HG02885 (cell line): ENCODE results near the gene TRIM26.
"Not testable (repeated sequence)": the region's sequence is repeated elsewhere in the genome, so short reads cannot be mapped to it uniquely, and the experiment has no call there.

Source experiments
- ATAC-seq: cut with Tn5 transposase; IDR thresholded peaks from one replicate; pipeline ENCODE4 v1.9.1; 2021; ENCODE audit warnings: mild to moderate bottlenecking; ENCODE audit not compliant: unreplicated experiment, poor library complexity

TRIM26 gene

DNA sequence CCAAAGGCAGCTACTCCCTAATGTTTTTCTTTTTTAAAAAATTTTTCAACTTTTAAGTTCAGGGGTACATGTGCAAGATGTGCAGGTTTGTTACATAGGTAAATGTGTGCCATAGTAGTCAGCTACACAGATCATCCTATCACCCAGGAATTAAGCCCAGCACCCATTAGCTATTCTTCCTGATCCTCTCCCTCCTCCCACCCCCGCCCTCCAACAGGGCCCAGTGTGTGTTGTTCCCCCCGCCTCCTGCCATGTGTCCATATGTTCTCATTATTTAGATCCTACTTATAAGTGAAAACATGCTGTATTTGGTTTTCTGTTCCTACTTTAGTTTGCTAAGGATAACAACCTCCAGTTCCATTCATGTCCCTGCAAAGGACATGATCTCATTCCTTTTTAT, 37.4 kb downstream of the TRIM26 start:
- no peak for ATAC-seq

GRCh38 chr6:30172681-30173080, 40.5 kb downstream of the TRIM26 start:
- ATAC-seq = no peak

DNA sequence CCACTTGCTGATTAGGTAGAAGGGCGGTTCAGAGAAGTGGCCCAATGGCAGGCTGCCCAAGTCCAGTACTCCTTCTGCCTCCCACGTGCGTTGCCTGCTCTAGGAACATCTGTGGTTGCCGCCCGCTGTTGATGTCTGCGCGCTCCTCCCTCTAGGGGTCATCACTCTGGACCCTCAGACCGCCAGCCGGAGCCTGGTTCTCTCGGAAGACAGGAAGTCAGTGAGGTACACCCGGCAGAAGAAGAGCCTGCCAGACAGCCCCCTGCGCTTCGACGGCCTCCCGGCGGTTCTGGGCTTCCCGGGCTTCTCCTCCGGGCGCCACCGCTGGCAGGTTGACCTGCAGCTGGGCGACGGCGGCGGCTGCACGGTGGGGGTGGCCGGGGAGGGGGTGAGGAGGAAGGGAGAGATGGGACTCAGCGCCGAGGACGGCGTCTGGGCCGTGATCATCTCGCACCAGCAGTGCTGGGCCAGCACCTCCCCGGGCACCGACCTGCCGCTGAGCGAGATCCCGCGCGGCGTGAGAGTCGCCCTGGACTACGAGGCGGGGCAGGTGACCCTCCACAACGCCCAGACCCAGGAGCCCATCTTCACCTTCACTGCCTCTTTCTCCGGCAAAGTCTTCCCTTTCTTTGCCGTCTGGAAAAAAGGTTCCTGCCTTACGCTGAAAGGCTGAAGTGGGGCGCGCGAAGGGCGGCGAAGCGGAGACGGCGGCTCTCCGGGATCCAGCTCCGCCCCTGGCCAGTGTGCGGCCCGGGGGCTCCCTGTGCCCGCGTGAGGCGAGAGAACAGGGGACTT, 41.3 kb downstream of the TRIM26 start:
- no peak for ATAC-seq

DNA sequence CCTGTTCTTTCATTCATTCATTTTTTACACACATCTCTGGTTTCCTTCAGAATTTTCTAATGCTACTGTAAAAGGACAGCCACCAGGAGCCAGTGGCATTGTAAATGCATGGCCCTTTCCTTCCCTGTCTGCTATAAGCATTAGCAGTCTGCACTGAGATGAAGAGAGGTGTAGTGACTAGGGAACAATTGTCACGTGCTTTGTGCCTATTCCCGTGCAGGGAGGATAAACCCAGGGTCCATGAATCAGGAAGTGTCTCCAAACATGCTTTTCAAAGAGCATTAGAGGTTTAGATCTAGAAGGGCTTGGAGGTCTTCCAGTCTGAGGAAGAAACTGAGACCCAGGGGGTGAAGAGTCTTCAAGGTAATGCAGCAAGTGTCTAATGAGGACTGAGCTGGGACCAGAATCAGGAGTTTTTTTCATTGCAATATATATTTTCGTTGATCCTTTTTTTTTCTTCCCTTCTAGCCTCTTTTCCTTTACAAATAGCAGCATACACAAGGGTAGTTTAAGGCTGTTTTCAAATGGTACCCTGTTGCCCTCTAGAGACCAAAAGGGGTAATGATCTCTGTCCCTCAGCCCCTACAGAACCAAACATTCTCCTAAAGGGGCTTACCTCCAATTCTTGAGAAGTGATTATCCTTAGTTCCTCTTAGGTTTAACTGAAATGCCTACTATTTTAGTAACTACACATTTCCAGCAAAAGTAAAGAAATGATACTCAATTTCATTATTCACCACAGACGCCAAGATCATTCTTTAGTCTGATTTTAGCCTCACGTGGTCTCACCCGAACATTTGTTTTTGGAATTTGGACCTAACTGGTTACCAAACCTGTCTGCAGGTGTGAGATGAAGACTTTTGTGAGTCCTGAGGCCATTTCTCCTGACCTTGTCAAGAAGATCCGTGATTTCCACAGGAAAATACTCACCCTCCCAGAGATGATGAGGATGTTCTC, 43.3 kb downstream of the TRIM26 start:
- ATAC-seq = no peak

DNA sequence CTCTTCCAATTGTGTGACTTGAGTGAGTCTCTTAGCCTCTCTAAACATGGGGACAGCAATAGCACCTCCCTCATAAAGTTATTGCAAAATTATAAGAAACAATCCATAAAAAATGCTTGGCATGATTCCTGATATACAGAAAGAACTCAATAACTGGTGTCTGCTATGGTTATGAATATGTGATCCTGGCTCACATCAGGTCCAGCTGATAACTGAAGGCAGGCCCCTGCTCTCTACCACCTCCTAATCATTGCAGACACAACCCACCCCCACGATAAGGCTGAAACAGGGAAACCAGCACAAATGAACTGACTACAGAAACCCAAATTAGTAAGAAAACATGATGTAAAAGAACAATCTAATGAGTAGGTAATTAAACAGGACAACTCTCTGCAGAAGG, 44.5 kb downstream of the TRIM26 start:
- no peak for ATAC-seq

DNA sequence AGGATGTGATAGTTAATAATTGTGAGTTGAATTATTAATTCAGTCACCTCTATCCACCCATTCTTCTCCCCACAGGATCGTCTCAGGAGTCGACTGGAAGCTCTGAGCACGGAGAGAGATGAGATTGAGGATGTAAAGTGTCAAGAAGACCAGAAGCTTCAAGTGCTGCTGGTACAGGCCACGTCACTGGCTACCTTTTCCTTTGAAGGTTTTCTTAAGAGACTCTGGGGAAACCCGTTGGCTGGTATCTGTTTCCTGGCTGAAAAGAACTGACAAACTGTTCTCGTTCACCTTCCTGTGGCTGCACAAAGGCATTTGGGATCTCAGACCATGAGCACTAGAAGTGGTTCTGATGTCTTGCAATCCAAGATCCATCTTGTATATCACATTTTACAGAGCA, 46.1 kb downstream of the TRIM26 start:
- ATAC-seq = no peak

DNA sequence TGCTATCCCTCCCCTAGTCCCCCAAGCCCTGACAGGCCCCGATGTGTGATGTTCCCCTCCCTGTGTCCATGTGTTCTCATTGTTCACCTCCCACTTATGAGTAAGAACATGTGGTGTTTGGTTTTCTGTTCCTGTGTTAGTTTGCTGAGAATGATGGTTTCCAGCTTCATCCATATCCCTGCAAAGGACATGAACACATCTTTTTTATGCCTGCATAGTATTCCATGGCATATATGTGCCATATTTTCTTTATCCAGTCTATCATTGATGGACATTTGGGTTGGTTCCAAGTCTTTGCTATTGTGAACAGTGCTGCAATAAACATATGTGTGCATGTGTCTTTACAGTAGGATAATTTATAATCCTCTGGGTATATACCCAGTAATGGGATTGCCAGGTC, 48.0 kb downstream of the TRIM26 start:
- not testable (repeated sequence) for ATAC-seq

DNA sequence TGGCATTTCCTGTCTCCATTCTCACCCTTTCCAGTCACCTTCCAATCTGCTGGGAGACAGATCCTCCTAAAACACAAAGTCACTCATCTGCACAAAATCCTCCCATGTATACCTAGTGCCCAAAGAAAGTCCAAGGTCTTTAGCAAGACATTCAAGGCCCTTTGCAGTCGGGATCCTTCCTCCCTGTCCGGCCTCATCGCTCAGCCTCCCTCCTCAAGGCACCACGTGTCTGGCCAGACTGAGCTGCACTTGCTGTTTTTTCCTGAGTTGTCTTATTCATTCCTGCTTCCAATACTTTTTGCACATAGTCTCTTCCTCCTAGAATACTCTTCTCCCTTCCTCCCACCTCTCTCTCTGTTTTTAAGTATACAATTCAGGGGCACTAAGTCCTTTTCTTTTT, 48.5 kb downstream of the TRIM26 start:
- ATAC-seq = no peak

DNA sequence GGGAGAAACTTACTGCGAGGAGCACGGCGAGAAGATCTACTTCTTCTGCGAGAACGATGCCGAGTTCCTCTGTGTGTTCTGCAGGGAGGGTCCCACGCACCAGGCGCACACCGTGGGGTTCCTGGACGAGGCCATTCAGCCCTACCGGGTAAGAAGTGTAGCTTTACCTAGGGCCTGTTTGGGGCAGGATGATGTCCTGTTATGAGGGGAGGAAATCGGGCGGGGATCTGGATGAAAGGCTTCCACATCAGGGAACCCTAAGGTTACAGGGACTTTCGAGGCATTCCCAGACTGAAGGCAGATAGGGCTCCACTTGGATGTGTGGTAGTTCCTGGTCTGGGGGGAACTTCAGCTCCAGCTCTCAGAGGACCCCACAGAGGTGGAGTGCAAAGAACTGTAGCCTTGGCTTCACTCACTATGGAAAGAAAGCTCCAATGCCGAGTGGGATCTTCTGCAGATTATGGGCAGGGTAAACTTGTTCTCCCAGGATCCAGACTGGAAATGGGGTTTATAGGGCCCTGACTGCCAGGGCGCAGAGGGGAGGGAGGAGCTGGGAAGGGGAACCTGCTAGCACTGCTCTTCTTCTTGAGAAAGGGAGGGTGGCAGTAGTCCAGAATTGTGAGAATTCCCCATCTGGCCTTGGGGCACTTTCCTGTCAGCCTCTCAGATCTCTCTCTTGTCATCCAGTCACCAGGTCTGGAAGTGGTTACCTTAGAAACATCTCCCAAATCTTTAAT, 49.1 kb downstream of the TRIM26 start:
- ATAC-seq = no peak

DNA sequence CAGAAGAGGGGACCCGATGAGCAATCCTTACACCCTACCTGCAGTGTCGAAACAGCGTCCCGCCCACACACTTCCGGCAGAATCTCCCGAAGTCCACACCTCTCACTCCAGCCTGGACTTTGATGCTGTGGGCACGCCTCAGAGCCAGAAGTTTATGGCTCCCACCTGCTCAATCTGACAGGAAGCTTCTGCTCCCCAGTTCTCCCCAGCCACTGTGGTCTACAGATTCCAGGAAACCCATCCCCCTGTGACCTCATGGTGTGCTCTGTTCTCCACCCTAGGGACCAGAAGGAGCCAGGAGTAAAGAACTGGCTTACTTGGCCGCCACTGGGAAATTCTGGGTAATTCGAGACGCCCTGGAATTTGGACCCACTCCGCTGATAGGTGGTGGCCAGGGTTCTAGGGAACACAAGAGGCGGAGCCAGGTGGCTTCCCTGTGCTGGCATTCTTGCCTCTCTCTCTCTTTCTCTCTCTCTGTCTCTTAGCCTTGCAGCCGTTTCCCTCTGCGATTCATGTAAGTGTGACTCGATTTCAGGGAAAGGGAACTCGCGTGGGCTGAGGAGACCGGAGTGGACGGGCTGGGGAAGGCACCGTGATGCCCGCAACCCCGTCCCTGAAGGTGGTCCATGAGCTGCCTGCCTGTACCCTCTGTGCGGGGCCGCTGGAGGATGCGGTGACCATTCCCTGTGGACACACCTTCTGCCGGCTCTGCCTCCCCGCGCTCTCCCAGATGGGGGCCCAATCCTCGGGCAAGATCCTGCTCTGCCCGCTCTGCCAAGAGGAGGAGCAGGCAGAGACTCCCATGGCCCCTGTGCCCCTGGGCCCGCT, 49.9 kb downstream of the TRIM26 start, which contains the start of gene TRIM15:
Gene TRIM15 (plus strand): TSS at position 457 of the 828 bp plus-strand sequence. CDS start 139 bp downstream, at position 596.
- no peak for ATAC-seq

DNA sequence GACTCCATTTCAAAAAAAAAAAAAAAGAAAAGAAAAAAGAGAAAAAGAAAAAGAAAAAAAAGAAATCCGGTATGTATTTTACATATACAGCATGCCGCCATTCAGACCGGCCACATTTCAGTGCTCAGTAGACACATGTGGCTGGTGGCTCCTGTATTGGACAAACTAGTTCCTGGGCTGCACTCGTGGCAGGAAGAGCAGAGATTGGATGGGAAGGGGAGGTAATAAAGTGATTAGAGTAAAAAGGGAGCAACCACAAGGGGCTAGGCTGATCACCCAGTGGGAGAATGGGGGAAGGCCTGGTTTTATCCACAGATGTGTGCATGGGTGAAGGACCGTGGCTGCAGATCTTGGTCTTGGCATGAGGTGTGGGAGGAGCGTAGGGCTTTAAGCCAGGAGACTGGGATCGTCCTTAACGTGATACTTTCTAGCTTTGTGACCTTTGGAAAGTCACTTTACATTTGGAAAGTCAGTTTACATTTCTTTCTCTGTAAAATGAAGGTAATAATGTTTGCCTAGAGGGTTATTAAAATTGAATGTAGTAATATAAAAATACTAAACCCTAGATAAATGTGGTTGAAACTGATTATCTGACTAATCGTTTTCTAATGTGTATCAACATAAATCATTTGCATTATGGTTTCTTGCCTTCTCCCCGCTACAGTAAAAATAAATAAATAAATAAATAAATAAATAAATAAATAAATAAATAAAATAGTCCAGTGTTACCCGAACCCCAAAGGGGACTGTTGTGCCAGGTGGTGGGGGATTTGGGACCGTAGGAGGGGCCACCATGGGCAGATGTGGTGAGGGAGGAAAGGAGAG, 50.7 kb downstream of the TRIM26 start:
- no peak for ATAC-seq

DNA sequence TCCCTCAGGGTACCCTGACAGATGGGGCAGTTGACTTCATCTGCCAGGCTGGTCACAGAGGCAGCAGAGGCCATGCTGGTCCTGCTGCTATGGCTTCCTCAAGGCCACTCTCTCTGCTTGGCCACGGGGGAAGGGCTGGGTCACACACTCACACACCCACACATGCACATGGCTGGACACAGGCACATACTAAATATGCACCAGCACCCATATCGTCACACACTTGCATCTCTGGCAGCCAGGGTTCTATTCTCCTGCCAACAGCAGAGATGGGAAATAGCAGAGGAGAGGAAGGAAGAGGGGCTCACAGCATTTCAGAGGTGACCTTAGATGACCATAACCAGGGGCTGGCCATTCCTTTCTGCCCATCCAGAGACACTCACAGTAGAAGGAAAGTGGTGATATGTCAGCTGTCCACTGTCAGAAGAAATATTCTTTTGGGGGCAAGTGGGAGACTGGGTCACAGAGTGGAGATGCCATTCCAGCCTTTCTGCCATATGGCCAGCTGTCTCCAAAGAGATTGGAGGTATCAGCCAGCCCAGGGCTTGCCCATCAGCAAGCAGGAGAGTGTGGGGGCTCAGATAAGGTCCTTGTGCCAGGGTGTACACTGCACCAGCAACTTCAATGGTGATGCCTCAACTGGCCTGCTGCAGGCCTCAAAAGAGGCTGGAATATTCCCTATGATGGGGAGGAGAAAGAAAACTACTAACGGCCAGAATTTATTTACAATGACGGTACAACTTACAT, 52.2 kb downstream of the TRIM26 start, which contains the start of gene TRIM10:
Gene TRIM10 (minus strand): TSS at position 427 of the 747 bp plus-strand sequence. CDS start 353 bp downstream, at position 74.
- no peak for ATAC-seq

- no peak for ATAC-seq
Observed at GRCh38 chr6:30160008-30160784, 53.0 kb downstream of the TRIM26 start.

GRCh38 chr6:30158475-30159040, 54.6 kb downstream of the TRIM26 start:
- ATAC-seq = no peak

DNA sequence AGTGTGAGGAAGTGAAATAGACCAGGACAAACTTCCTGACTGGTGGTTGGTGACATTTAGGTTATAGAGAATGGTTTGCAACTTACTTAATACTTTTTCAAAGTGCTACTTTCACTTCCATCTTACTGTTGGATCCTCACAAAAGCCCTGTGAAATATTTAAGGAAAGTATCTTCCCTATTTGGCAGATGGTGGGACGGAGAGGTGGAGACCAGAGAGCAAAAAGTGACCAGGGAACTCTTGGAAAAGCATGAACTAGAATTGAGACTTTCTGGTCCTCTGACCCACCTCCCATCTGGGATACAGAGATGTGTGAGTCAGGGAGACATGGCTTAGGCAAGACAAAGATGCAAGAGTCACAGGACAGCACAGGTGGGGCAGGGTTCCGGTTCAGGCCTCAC, 55.2 kb downstream of the TRIM26 start:
- ATAC-seq = no peak

GRCh38 chr6:30157581-30157980, 55.6 kb downstream of the TRIM26 start:
- ATAC-seq = no peak

DNA sequence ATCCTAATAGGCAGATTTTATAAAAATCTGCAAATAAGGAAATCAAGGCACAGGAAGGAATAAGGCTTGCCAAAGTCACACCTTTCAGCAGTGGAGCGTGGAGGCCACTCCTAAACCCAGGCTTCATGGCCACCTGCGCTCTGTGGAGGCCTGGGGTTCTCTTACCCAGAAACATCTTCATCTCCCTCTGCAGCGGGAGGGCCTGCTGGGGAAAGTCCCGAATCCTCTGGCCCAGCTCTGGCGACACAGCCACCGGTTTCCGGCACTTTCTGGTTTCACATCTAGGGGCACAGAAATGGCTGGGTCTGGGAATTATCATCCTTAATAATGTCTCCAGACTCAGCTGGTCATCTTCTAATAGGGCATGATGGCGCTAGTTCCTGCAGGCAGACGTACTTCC, 56.4 kb downstream of the TRIM26 start:
- no peak for ATAC-seq
